Adipocyte (in vitro differentiated cells): ENCODE data around the gene DIAPH3.

Experiments used
- DNase-seq: peaks from one replicate; pipeline ENCODE4 v3.0.0-alpha.2; 2015; ENCODE audit warnings: low read depth
- H3K27me3 ChIP-seq: replicated peaks from 2 replicates; pipeline ENCODE4 v1.7.0; 2013; ENCODE audit warnings: mild to moderate bottlenecking, low read length, moderate library complexity; ENCODE audit not compliant: control insufficient read depth, insufficient read depth
- H3K36me3 ChIP-seq: 2 replicates; pipeline ENCODE4 v1.7.0; 2013; ENCODE audit warnings: low read length, mild to moderate bottlenecking, moderate library complexity; ENCODE audit not compliant: control insufficient read depth, insufficient read depth, severe bottlenecking
- H3K4me1 ChIP-seq: 2 replicates; pipeline ENCODE4 v1.7.0; 2013; ENCODE audit warnings: mild to moderate bottlenecking, low read length, moderate library complexity; ENCODE audit not compliant: control insufficient read depth, insufficient read depth
- H3K4me3 ChIP-seq: 2 replicates; pipeline ENCODE4 v1.7.0; 2013; ENCODE audit warnings: mild to moderate bottlenecking, low read length, moderate library complexity
- H3K9ac ChIP-seq: 2 replicates; pipeline ENCODE4 v1.7.0; 2013; ENCODE audit warnings: mild to moderate bottlenecking, low read length, moderate library complexity
- H3K9me3 ChIP-seq: 2 replicates; pipeline ENCODE4 v1.7.0; 2013; ENCODE audit warnings: mild to moderate bottlenecking, low read length, moderate library complexity; ENCODE audit not compliant: control insufficient read depth

DIAPH3 gene

DNA sequence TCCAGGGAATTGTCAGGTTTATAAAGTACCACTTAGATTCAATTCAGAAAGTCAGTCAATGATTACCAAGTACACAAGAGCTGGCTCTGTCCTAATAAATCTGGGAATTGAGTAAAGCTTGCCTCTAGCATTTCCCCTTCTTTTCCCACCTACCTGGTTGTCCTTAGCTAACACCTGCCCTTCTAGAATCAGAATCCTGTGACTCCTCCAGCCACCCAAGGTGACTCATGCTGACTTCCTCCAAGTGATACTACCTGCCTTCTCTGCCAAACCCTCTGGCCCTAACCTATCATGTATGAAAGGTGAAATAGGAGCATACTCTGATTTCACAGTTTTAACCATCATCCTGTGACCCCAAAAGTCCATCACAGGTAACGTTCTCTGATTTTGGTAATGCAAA lies 151.2 kb downstream of the DIAPH3 start:
- no peaks in the 10 kb centered on the region for H3K27me3 ChIP-seq
- H3K4me3 ChIP-seq: no peak overlapping the region
- DNase-seq: no peak
- H3K9ac ChIP-seq: no peak overlapping the region
- no peaks in the 10 kb centered on the region for H3K4me1 ChIP-seq
- no peaks in the 10 kb centered on the region for H3K36me3 ChIP-seq
- no peaks in the 10 kb centered on the region for H3K9me3 ChIP-seq

DNA sequence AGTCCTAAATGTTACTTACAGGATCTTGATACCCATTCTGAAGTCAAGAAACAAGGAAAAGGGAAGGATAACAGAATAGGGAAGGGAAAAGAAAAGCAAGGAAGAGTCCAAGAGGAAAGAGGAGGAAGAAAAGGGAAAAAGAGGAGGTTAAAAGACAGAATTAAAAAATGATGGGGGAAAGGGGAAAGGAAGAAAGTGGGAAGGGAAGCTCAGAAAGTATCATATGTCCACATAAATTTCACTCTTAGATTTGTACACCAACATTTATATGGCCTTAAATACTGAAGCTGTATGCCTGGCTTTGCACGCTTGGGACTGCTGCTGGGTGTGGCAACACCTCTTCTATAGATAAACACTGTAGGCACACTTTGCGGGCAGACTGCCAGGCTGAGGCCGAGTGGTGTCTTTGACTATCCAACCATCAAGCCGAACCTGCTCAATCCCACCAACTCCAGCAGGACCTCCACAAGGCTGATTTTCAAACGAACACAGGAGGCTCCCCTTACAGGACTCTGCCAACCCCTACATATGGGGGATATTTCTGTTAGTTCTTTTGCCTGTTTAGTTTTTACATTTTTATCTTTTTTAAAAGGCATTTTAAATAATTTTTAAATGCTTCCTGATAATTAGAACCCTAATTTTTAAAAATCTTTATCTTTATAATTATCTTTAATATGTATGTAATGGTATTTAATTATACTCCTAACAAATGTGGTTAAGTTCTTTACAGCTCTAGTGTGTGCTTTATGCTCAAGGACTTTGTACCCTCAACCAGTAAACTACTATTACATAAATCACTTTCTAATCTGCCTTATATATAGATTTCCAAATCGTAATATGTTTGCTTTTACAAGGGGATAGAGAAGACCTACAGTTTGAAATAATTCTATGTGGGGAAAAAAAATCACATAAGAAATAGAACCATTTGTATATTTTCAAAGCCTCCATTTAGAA lies 154.2 kb downstream of the DIAPH3 start:
- Histone ChIP-seq H3K4me1 (no peaks in the 10 kb centered on the region), H3K27me3 (no peaks in the 10 kb centered on the region), H3K9ac (no peak overlapping the region), H3K4me3 (no peak overlapping the region), H3K36me3 (no peaks in the 10 kb centered on the region), H3K9me3 (no peaks in the 10 kb centered on the region)
- no peak for DNase-seq

- H3K9ac ChIP-seq: no peak overlapping the region
- no peaks in the 10 kb centered on the region for H3K27me3 ChIP-seq
- H3K4me3 ChIP-seq: no peak overlapping the region
- no peaks in the 10 kb centered on the region for H3K36me3 ChIP-seq
- no peaks in the 10 kb centered on the region for H3K9me3 ChIP-seq
- DNase-seq: no peak
- no peaks in the 10 kb centered on the region for H3K4me1 ChIP-seq
These were observed 161.8 kb downstream of the DIAPH3 start for GRCh38 chr13:60001889-60002288.

DNA sequence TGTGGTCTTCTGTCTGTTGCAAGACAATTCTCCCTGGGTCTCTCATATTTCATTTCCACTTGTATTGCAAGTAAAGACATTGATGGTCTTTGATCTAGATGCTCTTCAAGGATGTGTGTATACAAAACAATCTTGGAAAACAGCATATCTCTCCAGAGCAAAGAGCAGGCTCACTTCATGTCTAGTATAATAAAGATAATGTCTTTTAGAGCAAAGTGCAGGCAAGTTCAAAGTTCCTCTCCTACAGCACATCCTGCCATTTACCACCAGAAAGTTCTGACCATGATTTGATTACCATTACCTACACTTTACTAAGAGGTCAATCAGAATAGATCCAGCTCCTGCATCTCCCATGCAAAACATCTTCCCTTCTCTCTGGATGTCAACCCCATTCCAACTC lies 162.8 kb downstream of the DIAPH3 start:
- H3K9ac ChIP-seq: no peak overlapping the region
- H3K4me3 ChIP-seq: no peak overlapping the region
- H3K36me3 ChIP-seq: no peaks in the 10 kb centered on the region
- no peaks in the 10 kb centered on the region for H3K9me3 ChIP-seq
- DNase-seq: no peak
- H3K4me1 ChIP-seq: no peaks in the 10 kb centered on the region
- H3K27me3 ChIP-seq: no peaks in the 10 kb centered on the region

- Histone ChIP-seq H3K9ac (no peak overlapping the region), H3K36me3 (no peaks in the 10 kb centered on the region), H3K27me3 (no peaks in the 10 kb centered on the region), H3K4me1 (no peaks in the 10 kb centered on the region), H3K9me3 (no peaks in the 10 kb centered on the region), H3K4me3 (no peak overlapping the region)
- no peak for DNase-seq
These were observed 163.6 kb downstream of the DIAPH3 start for GRCh38 chr13:60000081-60000480.

DNA sequence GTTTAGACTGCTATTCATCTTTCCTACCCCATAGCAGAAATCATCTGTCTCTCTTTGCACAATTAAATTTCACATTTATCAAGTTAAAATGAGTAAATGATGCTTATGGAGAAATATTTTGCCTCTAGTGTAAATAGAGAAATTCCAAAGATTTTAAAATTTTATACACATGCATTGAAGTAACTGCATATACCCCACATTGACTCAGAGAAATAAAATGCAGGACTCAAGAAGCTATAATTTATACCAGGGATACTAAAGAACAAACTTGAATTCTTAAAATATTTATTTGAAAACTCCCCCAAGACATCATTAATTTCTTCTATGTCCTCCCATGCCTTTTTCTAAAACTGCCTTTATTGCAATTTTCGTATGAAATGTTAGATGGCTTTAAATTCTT lies 165.8 kb downstream of the DIAPH3 start:
- no peak for DNase-seq
- Histone ChIP-seq H3K9ac (no peak overlapping the region), H3K27me3 (no peaks in the 10 kb centered on the region), H3K4me1 (no peaks in the 10 kb centered on the region), H3K9me3 (no peaks in the 10 kb centered on the region), H3K4me3 (no peak overlapping the region), H3K36me3 (no peaks in the 10 kb centered on the region)

GRCh38 chr13:59996461-59996980 lies 167.2 kb downstream of the DIAPH3 start:
- Histone ChIP-seq H3K36me3 (no peaks in the 10 kb centered on the region), H3K4me1 (no peaks in the 10 kb centered on the region), H3K9ac (no peak overlapping the region), H3K9me3 (no peaks in the 10 kb centered on the region), H3K4me3 (no peak overlapping the region), H3K27me3 (no peaks in the 10 kb centered on the region)
- DNase-seq: no peak

- H3K9me3 ChIP-seq: no peaks in the 10 kb centered on the region
- H3K36me3 ChIP-seq: no peaks in the 10 kb centered on the region
These were observed 172.3 kb downstream of the DIAPH3 start for GRCh38 chr13:59991395-59991794.

GRCh38 chr13:59982631-59983382 lies 180.9 kb downstream of the DIAPH3 start:
- no peak overlapping the region for H3K4me3 ChIP-seq
- H3K9ac ChIP-seq: no peak overlapping the region
- no peaks in the 10 kb centered on the region for H3K27me3 ChIP-seq
- peak; percentile 14 for DNase-seq
- H3K9me3 ChIP-seq: no peaks in the 10 kb centered on the region
- no peaks in the 10 kb centered on the region for H3K36me3 ChIP-seq
- H3K4me1 ChIP-seq: no peaks in the 10 kb centered on the region

More at GRCh38 chr13:59991395-59991794, 172.3 kb downstream of the DIAPH3 start:
- Histone ChIP-seq H3K9ac (no peak overlapping the region), H3K27me3 (no peaks in the 10 kb centered on the region), H3K4me1 (peaks cover 7% of the 10 kb centered on the region), H3K4me3 (no peak overlapping the region)
- DNase-seq: no peak

GRCh38 chr13:59979589-59979988 lies 184.1 kb downstream of the DIAPH3 start:
- Histone ChIP-seq H3K36me3 (no peaks in the 10 kb centered on the region), H3K9me3 (no peaks in the 10 kb centered on the region), H3K9ac (no peak overlapping the region), H3K4me1 (no peaks in the 10 kb centered on the region), H3K27me3 (no peaks in the 10 kb centered on the region), H3K4me3 (no peak overlapping the region)
- no peak for DNase-seq

- Histone ChIP-seq H3K9ac (no peak overlapping the region), H3K36me3 (no peaks in the 10 kb centered on the region), H3K9me3 (no peaks in the 10 kb centered on the region), H3K4me3 (no peak overlapping the region), H3K27me3 (no peaks in the 10 kb centered on the region), H3K4me1 (no peaks in the 10 kb centered on the region)
- DNase-seq: no peak
These were observed 184.9 kb downstream of the DIAPH3 start for GRCh38 chr13:59978862-59979261.
